HG03139 (cell line): ENCODE measurements around the gene THAP7.

Source experiments
- ATAC-seq: cut with Tn5 transposase; IDR thresholded peaks from one replicate; pipeline ENCODE4 v1.9.1; 2021; ENCODE audit not compliant: unreplicated experiment

THAP7 gene

DNA sequence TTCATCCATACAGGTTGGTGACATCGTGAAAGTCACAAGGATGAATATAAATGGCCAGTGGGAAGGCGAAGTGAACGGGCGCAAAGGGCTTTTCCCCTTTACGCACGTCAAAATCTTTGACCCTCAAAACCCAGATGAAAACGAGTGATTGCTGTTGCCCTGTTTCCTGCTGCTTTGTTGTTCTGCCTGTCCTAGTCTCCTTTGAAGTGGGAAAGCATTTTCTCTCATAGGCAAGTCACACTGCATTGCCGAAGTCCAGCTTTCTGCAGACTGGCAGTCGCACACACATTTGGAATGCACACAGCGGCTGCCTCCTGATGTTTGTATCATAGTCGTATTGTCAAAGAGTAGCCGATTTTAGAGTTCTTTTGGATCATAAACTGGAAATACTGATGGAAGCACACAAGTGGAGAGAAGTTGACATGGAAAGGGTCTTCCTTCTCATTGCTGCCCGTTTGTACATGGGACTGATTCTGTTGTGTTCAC, 52.2 kb downstream of the THAP7 start:
- ATAC-seq, result no peak
